Ectodermal cell (in vitro differentiated cells): ENCODE results near the gene ITPR2.

ENCODE experiments used
- H3K27ac ChIP-seq: 2 replicates; pipeline ENCODE4 v1.7.0; 2013; ENCODE audit warnings: mild to moderate bottlenecking, low read depth, low read length; ENCODE audit not compliant: insufficient read depth, poor library complexity, severe bottlenecking
- H3K27me3 ChIP-seq: 2 replicates; pipeline ENCODE4 v1.7.0; 2013; ENCODE audit warnings: mild to moderate bottlenecking, low read length; ENCODE audit not compliant: insufficient read depth, control insufficient read depth, poor library complexity, severe bottlenecking
- H3K36me3 ChIP-seq: one replicate; pipeline ENCODE4 v1.7.0; 2013; ENCODE audit warnings: low read length; ENCODE audit not compliant: control insufficient read depth, insufficient read depth
- H3K4me1 ChIP-seq: one replicate; pipeline ENCODE4 v1.7.0; 2013; ENCODE audit warnings: low read length; ENCODE audit not compliant: control insufficient read depth, insufficient read depth
- H3K4me3 ChIP-seq: 2 replicates; pipeline ENCODE4 v1.7.0; 2013; ENCODE audit warnings: low read depth, low read length, control low read depth; ENCODE audit not compliant: insufficient read depth
- H3K9me3 ChIP-seq: 2 replicates; pipeline ENCODE4 v1.7.0; 2013; ENCODE audit warnings: mild to moderate bottlenecking, low read length, moderate library complexity; ENCODE audit not compliant: control insufficient read depth
- WGBS, 2 experiments: methylation state at CpG; one replicate each; pipeline ENCODE4 v1.1.7; 2013; ENCODE audit warnings: missing lambda C conversion rate in 2 of 2; 5-methylcytosine and 5-hydroxymethylcytosine counted together

Gene ITPR2

GRCh38 chr12:26848156-26848825 lies 15.3 kb upstream of the ITPR2 start:
- Histone ChIP-seq H3K36me3 (no peaks in the 10 kb centered on the region), H3K9me3 (no peaks in the 10 kb centered on the region), H3K27me3 (no peaks in the 10 kb centered on the region), H3K27ac (no peak overlapping the region), H3K4me3 (no peak overlapping the region), H3K4me1 (no peaks in the 10 kb centered on the region)
- WGBS, 2 experiments, result 91 to 92% methylated on average over 6 of the region's 6 CpGs

- Histone ChIP-seq H3K27me3 (no peaks in the 10 kb centered on the region), H3K9me3 (no peaks in the 10 kb centered on the region), H3K36me3 (no peaks in the 10 kb centered on the region), H3K4me1 (no peaks in the 10 kb centered on the region), H3K4me3 (no peak overlapping the region), H3K27ac (no peak overlapping the region)
- WGBS, 2 experiments, result 85 to 97% methylated on average over 4 to 5 of the region's 5 CpGs
These were observed 14.4 kb upstream of the ITPR2 start for GRCh38 chr12:26847431-26847830.

- no peaks in the 10 kb centered on the region for H3K9me3 ChIP-seq
- no peak overlapping the region for H3K4me3 ChIP-seq
- H3K36me3 ChIP-seq, result no peaks in the 10 kb centered on the region
- H3K27ac ChIP-seq, result no peak overlapping the region
- 85 to 89% methylated on average over 4 to 5 of the region's 5 CpGs for WGBS, 2 experiments
- no peaks in the 10 kb centered on the region for H3K4me1 ChIP-seq
- H3K27me3 ChIP-seq, result no peaks in the 10 kb centered on the region
These were observed 13.4 kb upstream of the ITPR2 start for GRCh38 chr12:26846416-26846815.

- Histone ChIP-seq H3K36me3 (no peaks in the 10 kb centered on the region), H3K9me3 (no peaks in the 10 kb centered on the region), H3K27me3 (no peaks in the 10 kb centered on the region), H3K4me1 (no peaks in the 10 kb centered on the region), H3K27ac (no peak overlapping the region), H3K4me3 (no peak overlapping the region)
- 95 to 98% methylated on average over 4 of the region's 4 CpGs for WGBS, 2 experiments
These were observed 13.0 kb upstream of the ITPR2 start for GRCh38 chr12:26845984-26846383.

- Histone ChIP-seq H3K4me1 (no peaks in the 10 kb centered on the region), H3K4me3 (no peak overlapping the region), H3K36me3 (no peaks in the 10 kb centered on the region), H3K27ac (no peak overlapping the region), H3K27me3 (no peaks in the 10 kb centered on the region), H3K9me3 (no peaks in the 10 kb centered on the region)
- WGBS, 2 experiments, result 36 to 38% methylated on average over 10 to 11 of the region's 11 CpGs
These were observed 12.2 kb upstream of the ITPR2 start for GRCh38 chr12:26845057-26845666.

- Histone ChIP-seq H3K27me3 (no peaks in the 10 kb centered on the region), H3K4me3 (no peak overlapping the region)
- WGBS, 2 experiments, result 81 to 91% methylated on average over 2 of the region's 2 CpGs
These were observed 10.3 kb upstream of the ITPR2 start for GRCh38 chr12:26843311-26843710.

GRCh38 chr12:26841085-26841484 lies 8.1 kb upstream of the ITPR2 start:
- WGBS, 2 experiments, result 91 to 95% methylated on average over 5 of the region's 5 CpGs
- Histone ChIP-seq H3K4me3 (no peak overlapping the region), H3K36me3 (no peaks in the 10 kb centered on the region), H3K9me3 (no peaks in the 10 kb centered on the region), H3K4me1 (no peaks in the 10 kb centered on the region), H3K27me3 (no peaks in the 10 kb centered on the region), H3K27ac (no peak overlapping the region)

More at GRCh38 chr12:26843311-26843710, 10.3 kb upstream of the ITPR2 start:
- Histone ChIP-seq H3K36me3 (no peaks in the 10 kb centered on the region), H3K9me3 (no peaks in the 10 kb centered on the region), H3K4me1 (no peaks in the 10 kb centered on the region), H3K27ac (no peak overlapping the region)

GRCh38 chr12:26839512-26839911 lies 6.5 kb upstream of the ITPR2 start:
- no peak overlapping the region for H3K27ac ChIP-seq
- H3K27me3 ChIP-seq, result peaks cover under 1% of the 10 kb centered on the region
- no peaks in the 10 kb centered on the region for H3K4me1 ChIP-seq
- no peak overlapping the region for H3K4me3 ChIP-seq
- WGBS, 2 experiments, result 98 to 100% methylated on average over 2 to 3 of the region's 3 CpGs
- no peaks in the 10 kb centered on the region for H3K36me3 ChIP-seq
- H3K9me3 ChIP-seq, result no peaks in the 10 kb centered on the region

- Histone ChIP-seq H3K27me3 (peaks cover 6% of the 10 kb centered on the region), H3K9me3 (no peaks in the 10 kb centered on the region), H3K27ac (no peak overlapping the region), H3K36me3 (no peaks in the 10 kb centered on the region), H3K4me3 (no peak overlapping the region), H3K4me1 (peaks cover 3% of the 10 kb centered on the region)
- 96 to 97% methylated on average over 24 of the region's 24 CpGs for WGBS, 2 experiments
These were observed 6.0 kb upstream of the ITPR2 start for GRCh38 chr12:26838888-26839416.

- Histone ChIP-seq H3K27me3 (peaks cover 29% of the 10 kb centered on the region), H3K4me1 (peaks cover 11% of the 10 kb centered on the region), H3K4me3 (no peak overlapping the region), H3K9me3 (no peaks in the 10 kb centered on the region), H3K27ac (no peak overlapping the region), H3K36me3 (no peaks in the 10 kb centered on the region)
- WGBS, 2 experiments, result 96 to 100% methylated on average over 2 of the region's 2 CpGs
These were observed 3.2 kb upstream of the ITPR2 start for GRCh38 chr12:26836201-26836600.
